GM15510 (cell line): Measurements from ENCODE around the gene PTPRN2.

Source experiments
- POLR2A ChIP-seq: IDR thresholded peaks from 3 replicates; pipeline ENCODE4 v1.6.1; 2011; ENCODE audit warnings: borderline replicate concordance; ENCODE audit not compliant: insufficient read length; ENCODE audit errors: extremely low read depth

The PTPRN2 gene

DNA sequence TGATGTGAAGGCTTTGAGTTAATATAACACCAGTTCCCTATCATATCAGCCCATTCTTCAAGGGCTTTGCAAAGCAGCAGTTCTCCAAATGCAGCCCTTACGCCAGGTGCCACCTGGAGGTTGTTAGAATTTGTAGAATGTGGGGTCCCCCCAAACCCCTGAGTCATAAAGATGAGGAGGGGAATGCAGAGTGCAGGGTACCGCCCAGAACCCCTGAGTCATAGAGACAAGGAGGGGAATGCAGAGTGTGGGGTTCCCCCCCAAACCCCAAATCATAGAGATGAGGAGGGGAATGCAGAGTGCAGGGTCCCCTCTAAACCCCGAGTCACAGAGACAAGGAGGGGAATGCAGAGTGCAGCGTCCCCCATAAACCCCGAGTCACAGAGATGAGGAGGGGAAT lies 605.8 kb downstream of the PTPRN2 start:
- TF ChIP-seq POLR2A = no peak

DNA sequence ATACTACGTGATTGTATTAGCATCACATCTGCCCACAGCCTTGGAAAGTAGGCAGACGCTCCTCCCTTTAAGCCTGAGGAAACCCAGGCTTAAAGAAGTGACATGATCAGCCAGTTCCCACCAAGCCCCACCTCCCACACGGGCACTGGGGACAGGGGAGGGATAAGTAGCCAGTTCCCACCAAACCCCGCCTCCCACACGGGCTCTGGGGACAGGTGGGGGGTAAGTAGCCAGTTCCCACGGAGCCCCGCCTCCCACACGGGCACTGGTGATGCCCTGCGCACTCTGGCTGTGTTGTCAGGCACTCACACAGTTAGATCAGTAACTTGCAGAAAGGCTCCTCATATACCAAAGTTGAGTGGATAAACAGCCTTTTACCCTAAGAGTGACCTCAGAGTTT lies 606.8 kb downstream of the PTPRN2 start:
- TF ChIP-seq POLR2A = no peak

DNA sequence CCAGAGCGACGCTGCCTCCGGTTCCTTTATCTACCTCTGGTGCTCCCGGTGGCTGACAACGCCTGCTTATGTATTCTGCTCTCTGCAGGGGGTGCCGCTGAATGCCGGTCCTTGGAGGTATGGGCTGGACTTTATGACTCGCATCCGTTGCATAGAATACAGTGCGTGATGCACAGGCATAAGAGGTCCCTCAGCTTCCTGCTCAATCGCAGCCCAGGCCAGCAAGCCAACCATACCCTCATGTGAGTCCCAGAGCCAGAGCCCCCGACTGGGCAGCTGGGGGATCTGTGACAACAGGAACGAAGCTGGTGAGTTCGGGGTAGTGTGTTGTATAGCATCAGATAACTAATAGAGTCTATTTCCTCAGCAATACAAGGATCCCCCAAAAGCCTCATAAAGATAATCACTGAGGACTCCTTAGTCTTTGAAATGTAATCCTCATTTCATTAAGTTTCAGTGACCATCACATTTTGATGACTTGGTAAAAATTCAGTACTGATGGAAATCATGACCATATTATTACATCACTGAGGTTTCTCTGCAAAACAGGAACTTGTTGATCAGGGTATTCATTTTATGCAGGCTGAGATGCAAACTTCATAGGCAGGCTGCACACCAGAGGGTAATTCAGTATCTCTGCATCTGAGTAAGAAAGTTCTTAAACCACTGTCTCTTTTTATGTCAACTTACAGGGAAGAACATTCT lies 607.8 kb downstream of the PTPRN2 start:
- TF ChIP-seq POLR2A = no peak

DNA sequence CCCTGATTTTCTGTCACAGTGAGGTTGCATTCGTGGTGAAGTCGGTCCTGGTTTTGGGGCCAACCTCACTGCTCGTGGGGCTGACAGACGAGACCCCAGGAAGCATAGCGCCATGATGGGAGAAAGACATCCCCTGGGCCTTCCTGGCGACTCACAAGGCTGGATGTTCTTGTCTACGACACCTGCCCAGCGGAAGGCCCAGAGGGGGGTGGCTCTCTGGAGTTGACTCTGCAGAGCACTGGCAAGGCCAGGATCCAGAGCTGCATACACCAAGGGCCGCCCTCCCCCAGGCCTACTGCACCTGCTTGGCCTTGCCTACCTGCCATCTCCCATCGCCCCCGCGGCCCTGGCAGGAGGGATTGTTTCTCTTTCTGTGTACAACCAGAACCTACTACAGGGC lies 608.9 kb downstream of the PTPRN2 start:
- TF ChIP-seq POLR2A = no peak

DNA sequence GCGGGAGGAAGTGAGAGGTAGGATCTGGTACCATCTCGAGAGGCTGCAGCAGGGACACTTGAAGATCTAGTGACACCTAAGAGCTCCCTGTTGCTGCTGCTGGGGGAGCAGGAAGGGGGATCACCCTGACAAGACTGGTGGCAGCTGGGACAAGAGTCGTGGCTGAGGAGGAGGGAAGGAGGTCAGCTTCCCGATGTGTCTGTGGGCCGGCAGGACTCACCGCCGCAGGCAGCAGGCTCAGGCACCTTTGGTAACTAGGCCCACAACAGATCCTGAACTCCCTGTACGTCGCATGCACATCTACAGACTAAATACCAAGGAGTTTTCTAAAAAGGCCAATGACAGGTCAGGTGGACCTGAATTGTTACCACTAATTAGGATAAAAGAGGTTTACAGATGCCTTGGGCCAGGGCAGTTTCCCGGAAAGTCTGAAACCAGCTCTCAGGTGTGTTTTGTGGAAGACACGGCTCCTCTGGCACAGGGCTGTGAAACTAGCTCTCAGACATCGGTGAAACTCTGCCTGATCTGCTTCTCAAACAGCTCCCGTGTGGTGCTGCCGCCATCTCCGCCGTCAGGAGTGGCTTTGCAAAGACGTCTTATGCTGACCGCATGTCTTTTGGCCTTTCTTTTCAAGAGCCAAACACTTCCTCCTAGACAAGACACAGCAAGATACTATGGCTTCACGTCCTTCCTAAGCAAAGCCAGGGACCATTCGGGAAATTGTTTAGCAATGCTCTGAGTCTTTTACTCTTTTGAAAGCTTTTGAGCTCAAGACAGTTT lies 609.7 kb downstream of the PTPRN2 start:
- no peak for TF ChIP-seq POLR2A

DNA sequence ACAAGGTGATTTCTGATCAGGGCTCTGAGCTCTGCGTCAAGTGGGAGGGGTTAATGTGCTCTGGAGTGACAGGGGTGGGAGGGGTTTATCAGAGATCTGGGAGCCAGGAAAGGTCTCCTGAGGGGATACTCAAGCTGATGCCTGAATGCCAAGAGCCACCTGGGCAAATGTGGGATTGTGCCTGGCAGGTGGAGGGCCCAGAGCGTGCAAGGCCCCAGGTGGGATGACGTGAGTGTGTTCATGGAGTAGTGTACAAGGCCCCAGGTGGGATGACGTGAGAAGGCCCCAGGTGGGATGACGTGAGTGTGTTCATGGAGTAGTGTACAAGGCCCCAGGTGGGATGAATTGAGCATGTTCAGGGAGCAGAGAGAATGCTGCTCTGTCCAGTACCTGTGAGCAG lies 610.3 kb downstream of the PTPRN2 start:
- TF ChIP-seq POLR2A = no peak

DNA sequence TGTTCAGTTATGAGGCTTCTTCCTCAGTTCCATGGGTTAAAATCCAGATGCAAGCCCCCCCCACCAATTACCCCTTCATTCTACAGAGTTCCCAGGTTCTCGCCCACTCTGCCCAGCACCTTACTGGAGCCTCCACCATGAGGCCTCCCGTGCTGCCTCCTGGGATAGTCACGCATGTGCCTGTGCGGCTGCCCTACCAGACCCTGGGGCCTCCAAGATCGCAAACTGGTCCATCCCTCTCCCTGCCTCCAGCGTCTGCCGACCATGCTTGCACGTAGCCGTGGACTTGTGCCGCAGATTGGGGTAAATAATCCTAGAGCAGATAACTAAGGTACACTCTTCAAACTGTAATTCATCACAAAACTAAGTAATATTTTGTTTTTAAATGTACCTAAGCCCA lies 611.2 kb downstream of the PTPRN2 start:
- TF ChIP-seq POLR2A = no peak

DNA sequence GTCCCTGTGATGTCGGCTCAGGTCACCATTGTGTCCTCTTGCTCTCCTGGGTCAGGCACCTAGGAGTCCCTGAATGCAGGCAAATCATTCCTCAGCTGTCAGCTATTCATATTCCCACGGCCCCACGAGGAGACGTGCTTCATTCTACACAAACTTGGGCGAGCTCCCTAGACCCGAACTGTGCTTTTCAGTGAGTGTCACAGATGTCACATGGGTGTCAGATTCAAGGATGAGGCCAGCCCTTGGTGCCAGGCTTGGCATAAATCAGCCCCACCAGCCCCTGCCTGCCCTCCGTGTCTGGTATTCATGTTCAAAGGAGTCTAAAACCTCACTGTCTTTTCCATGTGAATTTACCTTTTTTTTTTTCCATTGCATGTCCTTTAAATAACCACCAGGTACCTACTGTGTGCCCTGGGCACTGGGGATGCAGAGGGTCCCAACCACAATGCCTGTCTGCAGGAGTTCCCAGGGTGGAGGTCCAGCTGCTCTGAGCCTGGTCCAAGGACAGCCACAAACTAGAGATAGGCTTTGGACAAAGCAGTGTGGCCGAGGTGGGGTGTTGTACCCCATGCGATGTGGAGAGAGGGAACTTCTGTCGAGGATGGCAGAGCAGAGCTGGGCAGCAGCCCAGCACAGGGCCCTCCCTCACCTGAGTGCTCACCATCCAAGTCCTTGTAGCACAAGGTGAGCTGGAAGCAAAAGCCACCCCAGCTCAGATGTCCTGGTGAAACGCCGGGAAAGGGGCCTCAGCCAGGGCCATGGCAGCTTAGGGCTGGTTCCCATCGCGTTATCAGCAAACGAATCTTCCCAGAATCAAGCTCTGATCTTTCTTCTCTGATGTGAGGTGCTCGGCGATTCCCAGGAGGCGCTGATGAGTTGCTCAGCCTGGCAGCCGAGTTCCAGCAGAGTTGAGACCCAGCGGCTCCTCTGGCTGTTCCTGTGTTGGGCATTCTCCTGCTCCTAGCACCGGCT lies 611.9 kb downstream of the PTPRN2 start:
- TF ChIP-seq POLR2A = no peak

DNA sequence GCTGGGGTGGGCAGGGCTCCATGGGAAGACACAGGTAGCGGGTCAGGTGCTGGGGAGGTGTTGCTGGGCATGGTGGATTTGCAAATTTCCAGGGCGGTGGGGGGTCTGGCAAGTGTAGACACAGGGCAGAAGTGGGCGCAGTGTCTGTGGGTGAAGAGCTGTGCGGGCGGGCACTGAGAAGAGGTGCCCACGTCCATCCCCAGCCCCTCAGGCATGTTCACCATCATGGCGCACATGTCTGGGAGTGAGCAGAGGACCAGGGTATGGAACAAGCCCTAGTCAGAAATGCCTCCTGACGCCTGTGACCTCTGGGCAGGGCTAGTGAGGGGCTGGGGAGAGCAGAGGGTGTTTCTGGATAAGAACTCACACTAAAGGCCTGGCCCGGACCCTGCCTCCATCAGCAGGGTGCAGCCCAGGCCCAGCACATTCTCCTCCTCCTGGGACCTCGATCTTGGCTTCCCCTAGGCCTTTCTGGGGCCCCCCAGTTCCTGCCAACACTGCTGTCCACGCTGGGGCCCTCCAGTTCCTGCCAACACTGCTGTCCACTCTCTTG lies 612.9 kb downstream of the PTPRN2 start:
- TF ChIP-seq POLR2A = no peak

DNA sequence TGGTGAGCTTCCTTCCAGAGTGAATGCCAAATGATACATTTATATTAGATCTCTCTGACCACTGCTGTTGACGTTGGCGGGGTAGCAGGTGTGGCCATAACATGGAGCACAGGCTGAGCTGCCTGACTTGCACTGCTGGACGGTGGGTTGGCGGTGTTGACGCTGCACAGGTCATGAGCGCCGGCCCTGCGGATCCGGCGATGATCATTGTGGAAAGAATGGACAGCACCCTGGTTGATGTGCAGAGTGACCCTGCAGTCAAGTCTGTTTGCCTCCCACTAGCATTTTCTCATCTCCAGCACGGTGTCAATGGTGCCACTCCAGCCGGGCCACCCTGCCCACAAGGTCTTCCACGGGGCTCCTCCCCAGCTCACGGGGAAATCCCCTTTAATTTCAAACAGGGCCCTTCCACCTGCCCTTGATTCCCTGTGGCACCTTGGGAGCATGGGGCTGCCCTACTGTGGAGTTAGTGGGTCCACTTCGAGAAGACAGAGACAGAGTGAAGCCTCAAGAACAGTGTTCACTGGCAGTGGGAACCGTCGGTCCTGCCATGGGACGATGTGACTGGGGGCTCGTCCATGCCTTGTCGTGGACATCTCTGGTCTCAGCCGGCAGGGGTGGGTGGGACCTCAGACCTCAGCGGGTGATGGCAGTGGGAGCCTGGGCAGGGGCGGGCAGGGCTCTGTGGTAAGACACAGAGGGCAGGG lies 613.5 kb downstream of the PTPRN2 start:
- TF ChIP-seq POLR2A = no peak

DNA sequence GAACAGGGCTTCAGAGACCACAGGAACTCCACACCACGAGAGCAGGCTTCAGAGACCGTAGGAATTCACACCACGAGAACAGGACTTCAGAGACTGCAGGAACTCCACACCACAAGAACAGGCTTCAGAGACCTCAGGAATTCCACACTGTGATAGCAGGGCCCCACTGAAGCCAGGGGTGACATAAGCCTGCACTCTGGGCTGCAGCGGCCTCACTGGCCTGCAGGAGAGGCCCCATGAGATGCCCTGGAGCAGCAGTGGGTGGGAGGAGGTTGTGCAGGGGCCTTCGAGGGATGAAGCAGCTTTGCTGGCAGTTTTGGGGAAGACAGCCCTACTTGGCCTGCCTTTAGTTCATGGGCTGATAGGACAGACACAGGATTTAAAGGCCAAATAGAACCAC lies 614.7 kb downstream of the PTPRN2 start:
- no peak for TF ChIP-seq POLR2A

DNA sequence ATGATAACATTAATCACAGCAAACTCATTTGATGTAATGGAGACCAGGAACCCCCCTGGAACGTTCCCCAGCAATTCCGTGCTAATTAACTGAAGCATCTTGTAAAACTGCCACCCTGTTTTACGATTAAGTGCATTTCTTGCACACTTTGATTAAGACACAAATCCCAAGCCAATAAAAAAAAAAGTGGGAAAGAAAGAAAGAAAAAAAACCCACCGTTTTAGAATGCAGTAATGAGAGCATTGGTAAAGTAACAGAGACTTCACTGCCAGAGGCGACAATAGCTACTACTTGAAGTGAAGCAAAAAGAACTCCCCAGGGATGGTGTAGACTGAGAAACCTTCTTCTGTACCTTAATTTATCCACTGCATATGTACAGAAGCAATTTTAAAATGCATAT lies 616.1 kb downstream of the PTPRN2 start:
- no peak for TF ChIP-seq POLR2A

DNA sequence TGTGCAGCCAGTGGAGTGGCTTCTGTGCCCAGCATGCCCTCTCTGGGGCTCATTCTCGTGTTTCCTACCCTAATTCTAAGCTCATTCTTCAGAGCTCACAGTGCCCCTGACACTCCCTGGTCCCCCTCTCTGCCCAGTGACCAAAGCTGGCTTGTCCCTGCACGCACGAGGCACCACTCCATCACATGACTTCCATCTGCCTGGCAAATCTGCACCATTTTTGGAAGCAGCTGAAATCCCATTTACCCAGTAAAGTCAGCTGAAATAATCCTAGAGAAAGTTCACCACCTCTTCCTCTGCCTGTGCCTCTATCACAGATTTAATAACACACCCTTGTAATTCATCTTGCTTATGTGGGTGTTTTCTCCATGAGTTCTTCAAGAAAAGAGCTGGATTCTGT lies 616.9 kb downstream of the PTPRN2 start:
- no peak for TF ChIP-seq POLR2A

DNA sequence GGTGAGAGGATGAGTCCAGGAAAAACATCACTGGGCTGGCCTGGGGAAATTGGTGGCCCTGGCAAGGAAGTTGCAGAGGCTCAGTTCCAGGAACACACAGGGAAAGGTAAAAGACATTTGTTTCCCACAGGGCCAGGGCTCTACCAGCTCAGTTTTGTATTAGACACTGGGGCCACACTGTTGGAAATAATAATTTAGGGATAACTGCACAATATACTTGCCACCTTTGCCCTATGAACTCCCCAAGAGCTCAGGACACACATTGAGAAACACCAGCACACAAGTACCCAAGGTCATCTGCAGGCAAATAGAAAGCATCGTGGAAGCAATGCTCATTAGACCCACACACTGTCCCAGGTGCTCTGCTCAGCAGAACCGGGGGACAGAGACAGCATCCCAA lies 617.6 kb downstream of the PTPRN2 start:
- TF ChIP-seq POLR2A = no peak

DNA sequence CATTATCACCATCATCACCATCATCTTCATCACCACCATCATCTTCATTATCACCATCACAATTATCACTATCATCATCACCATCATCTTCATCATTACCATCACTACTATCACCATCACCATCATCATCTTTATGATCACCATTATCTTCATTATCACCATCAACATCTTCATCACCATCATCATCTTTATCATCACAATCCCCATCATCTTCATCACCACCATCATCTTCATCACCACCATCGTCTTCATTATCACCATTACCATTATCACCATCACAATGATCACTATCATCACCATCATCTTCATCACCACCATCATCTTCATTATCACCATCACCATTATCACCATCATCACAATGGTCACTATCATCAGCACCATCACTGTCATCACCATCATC lies 621.1 kb downstream of the PTPRN2 start:
- TF ChIP-seq POLR2A = no peak

DNA sequence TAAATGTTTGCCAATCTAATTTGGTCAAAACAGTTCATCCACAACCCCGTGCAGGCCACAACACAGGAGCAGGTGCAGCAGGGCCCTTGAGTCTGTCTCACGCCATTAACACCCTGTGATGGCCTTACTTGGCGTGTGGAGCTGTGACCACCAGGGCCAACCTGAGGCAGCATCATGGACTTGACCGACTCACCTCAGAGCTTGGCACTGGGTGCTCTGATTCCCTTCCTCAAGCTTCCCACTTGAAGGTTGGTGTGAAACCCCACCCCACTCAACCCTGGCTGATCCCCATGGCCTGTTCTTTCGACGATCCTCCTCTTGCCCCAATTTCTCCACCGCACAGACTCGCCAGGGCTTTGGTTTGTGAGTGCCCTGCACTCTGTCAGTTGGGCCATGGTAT lies 623.1 kb downstream of the PTPRN2 start:
- no peak for TF ChIP-seq POLR2A
